H1 (cell line): ENCODE measurements around the gene CEACAM8. TPM values are rescaled to one million over a fixed set of nuclear protein-coding genes. Genes with fewer than 3 reads are reported as not detected.
"Not testable (repeated sequence)": the region's sequence is repeated elsewhere in the genome, so short reads cannot be mapped to it uniquely, and the experiment has no call there.

ENCODE experiments used
- CTCF ChIA-PET: fragments of 300-600 bp; sonication (Branson Sonifier 250); formaldehyde crosslinking; loops from one replicate; lab custom pipeline; 2021; ENCODE audit not compliant: partially characterized antibody; lab: Charles Lee
- POLR2A ChIA-PET: fragments of 300-600 bp; sonication (Branson Sonifier 250); formaldehyde crosslinking; loops from one replicate; lab custom pipeline; 2021; ENCODE audit warnings: inconsistent platforms; ENCODE audit not compliant: partially characterized antibody; lab: Charles Lee
- DNase-seq, 2 experiments: peaks; one replicate each; pipeline versions ENCODE4 v3.0.0 to v3.0.0-alpha.2; 2010 to 2022; ENCODE audit warnings: low spot score in 2 of 2, low read depth in 1 of 2, mixed read lengths in 1 of 2
- FAIRE-seq: peaks from 2 replicates; lab custom pipeline; 2011; peaks lifted over from hg19 to GRCh38; lab: Jason Lieb, UNC
- H2AFZ ChIP-seq: 2 replicates; pipeline ENCODE4 v1.8.1; 2012; ENCODE audit warnings: low read length, inconsistent platforms
- H2AK5ac ChIP-seq: 2 replicates; pipeline ENCODE4 v1.6.1; 2013; ENCODE audit warnings: low read depth, low read length
- H2BK120ac ChIP-seq: replicated peaks from 2 replicates; pipeline ENCODE3; 2013; ENCODE audit warnings: low read depth, low read length, inconsistent platforms
- H2BK12ac ChIP-seq: 2 replicates; pipeline ENCODE4 v1.6.1; 2013; ENCODE audit warnings: low read depth, low read length
- H2BK15ac ChIP-seq: 2 replicates; pipeline ENCODE4 v1.6.1; 2013; ENCODE audit warnings: low read length
- H2BK20ac ChIP-seq: 2 replicates; pipeline ENCODE4 v1.6.1; 2013; ENCODE audit warnings: low read length
- H2BK5ac ChIP-seq: 2 replicates; pipeline ENCODE4 v1.6.1; 2013; ENCODE audit warnings: low read depth, low read length
- H3K14ac ChIP-seq: 2 replicates; pipeline ENCODE4 v1.6.1; 2013; ENCODE audit warnings: inconsistent platforms; ENCODE audit not compliant: insufficient read length
- H3K18ac ChIP-seq: 2 replicates; pipeline ENCODE4 v1.6.1; 2013; ENCODE audit warnings: low read length; ENCODE audit errors: extremely low read depth
- H3K23ac ChIP-seq: 2 replicates; pipeline ENCODE4 v1.6.1; 2013; ENCODE audit warnings: inconsistent platforms; ENCODE audit not compliant: insufficient read length
- H3K23me2 ChIP-seq: 2 replicates; pipeline ENCODE4 v1.6.1; 2013; ENCODE audit warnings: low read depth, low read length
- H3K27ac ChIP-seq: 2 replicates; pipeline ENCODE4 v1.6.1; 2011; ENCODE audit warnings: low read depth, low read length, inconsistent platforms
- H3K27me3 ChIP-seq, 4 experiments: replicated peaks in 1 of 4; 1 replicate in 1 of 4; 2 replicates in 3 of 4; pipeline versions ENCODE4 v1.6.1 to v1.8.1; 2011 to 2013; ENCODE audit warnings: low read length in 3 of 4, mild to moderate bottlenecking in 3 of 4, inconsistent platforms in 2 of 4, mixed read lengths in 2 of 4, moderate library complexity in 1 of 4; ENCODE audit not compliant: control insufficient read depth in 3 of 4, insufficient read depth in 3 of 4; ENCODE audit errors: extremely low read depth in 1 of 4
- H3K36me3 ChIP-seq, 4 experiments: 2 replicates each; pipeline versions ENCODE4 v1.6.1 to v1.8.1; 2011 to 2013; ENCODE audit warnings: mild to moderate bottlenecking in 4 of 4, low read length in 3 of 4, moderate library complexity in 2 of 4, control low read depth in 1 of 4, inconsistent platforms in 1 of 4; ENCODE audit not compliant: insufficient read depth in 4 of 4, control insufficient read depth in 2 of 4
- H3K4ac ChIP-seq: replicated peaks from 2 replicates; pipeline ENCODE3; 2013; ENCODE audit warnings: low read length, low read depth, mixed read lengths, inconsistent platforms; ENCODE audit not compliant: insufficient read length
- H3K4me1 ChIP-seq, 4 experiments: replicated peaks in 1 of 4; 1 replicate in 1 of 4; 2 replicates in 3 of 4; pipeline versions ENCODE4 v1.6.1 to v1.8.1; 2011 to 2013; ENCODE audit warnings: low read length in 3 of 4, inconsistent platforms in 2 of 4, mixed read lengths in 1 of 4; ENCODE audit not compliant: insufficient read depth in 4 of 4, control insufficient read depth in 3 of 4
- H3K4me2 ChIP-seq, 2 experiments: 2 replicates each; pipeline versions ENCODE4 v1.6.1 to v1.8.1; 2011 to 2013; ENCODE audit warnings: low read depth in 2 of 2, low read length in 2 of 2, control low read depth in 1 of 2, inconsistent platforms in 1 of 2, mild to moderate bottlenecking in 1 of 2; ENCODE audit not compliant: insufficient read depth in 1 of 2
- H3K4me3 ChIP-seq, 4 experiments: fragments of 200-600, 300-600 bp in 1 of 4; sonication (generic), shearing (Covaris generic), sonication (Bioruptor Twin) in 1 of 4; 2 replicates each; pipeline versions ENCODE4 v1.5.1 to v1.8.1; 2011 to 2016; ENCODE audit warnings: low read length in 4 of 4, low read depth in 3 of 4, control low read depth in 2 of 4, inconsistent platforms in 2 of 4, mild to moderate bottlenecking in 2 of 4, mixed read lengths in 1 of 4, moderate library complexity in 1 of 4; ENCODE audit not compliant: insufficient read depth in 2 of 4; ENCODE audit errors: extremely low read depth in 1 of 4
- H3K56ac ChIP-seq: replicated peaks from 2 replicates; pipeline ENCODE3; 2013; ENCODE audit warnings: low read depth, mild to moderate bottlenecking, mixed read lengths, low read length, inconsistent platforms; ENCODE audit not compliant: insufficient read length
- H3K79me1 ChIP-seq: 2 replicates; pipeline ENCODE4 v1.6.1; 2013; ENCODE audit warnings: low read depth, low read length, control low read depth
- H3K79me2 ChIP-seq, 2 experiments: 2 replicates each; pipeline versions ENCODE4 v1.6.1 to v1.8.1; 2012 to 2013; ENCODE audit warnings: low read length in 2 of 2, mild to moderate bottlenecking in 2 of 2, inconsistent platforms in 1 of 2; ENCODE audit not compliant: insufficient read depth in 2 of 2, control insufficient read depth in 1 of 2
- H3K9ac ChIP-seq, 4 experiments: replicated peaks in 1 of 4; 1 replicate in 1 of 4; 2 replicates in 3 of 4; pipeline versions ENCODE4 v1.6.1 to v1.8.1; 2011 to 2013; ENCODE audit warnings: low read depth in 3 of 4, low read length in 3 of 4, control low read depth in 2 of 4, mild to moderate bottlenecking in 2 of 4, moderate library complexity in 2 of 4, inconsistent platforms in 1 of 4; ENCODE audit errors: extremely low read depth in 1 of 4
- H3K9me3 ChIP-seq, 2 experiments: 2 replicates each; pipeline versions ENCODE4 v1.6.1 to v1.8.1; 2012 to 2013; ENCODE audit warnings: mild to moderate bottlenecking in 2 of 2, moderate library complexity in 2 of 2, control low read depth in 1 of 2, inconsistent platforms in 1 of 2, low read depth in 1 of 2, low read length in 1 of 2, mixed read lengths in 1 of 2; ENCODE audit not compliant: insufficient read depth in 2 of 2
- H4K20me1 ChIP-seq, 2 experiments: replicated peaks in 1 of 2; 2 replicates each; pipeline versions ENCODE3 to v1.8.1; 2011 to 2013; ENCODE audit warnings: inconsistent platforms in 2 of 2, low read length in 2 of 2, mild to moderate bottlenecking in 1 of 2; ENCODE audit not compliant: insufficient read depth in 2 of 2, control insufficient read depth in 1 of 2
- H4K5ac ChIP-seq: 2 replicates; pipeline ENCODE4 v1.6.1; 2013; ENCODE audit warnings: low read length, low read depth, mixed read lengths, inconsistent platforms; ENCODE audit not compliant: insufficient read length
- H4K8ac ChIP-seq: 2 replicates; pipeline ENCODE4 v1.8.0; 2013; ENCODE audit warnings: mild to moderate bottlenecking, moderate library complexity, low read length, inconsistent platforms; ENCODE audit not compliant: insufficient read depth; ENCODE audit errors: extremely low read depth
- H4K91ac ChIP-seq: replicated peaks from 2 replicates; pipeline ENCODE3; 2013; ENCODE audit warnings: low read length, mixed read lengths, inconsistent platforms; ENCODE audit not compliant: insufficient read length
- WGBS, 2 experiments: shearing (Covaris generic) in 1 of 2; methylation state at CpG; one replicate each; pipeline versions ENCODE4 v1.1.6 to v1.1.7; 2013 to 2015; ENCODE audit warnings: low lambda C conversion rate in 2 of 2, mixed read lengths in 2 of 2, inconsistent platforms in 1 of 2, low coverage in 1 of 2, missing lambda C conversion rate in 1 of 2; ENCODE audit not compliant: insufficient replicate concordance in 2 of 2, insufficient coverage in 1 of 2, insufficient read length in 1 of 2; ENCODE audit errors: extremely low coverage in 1 of 2, missing lambda C conversion rate in 1 of 2; 5-methylcytosine and 5-hydroxymethylcytosine counted together
- polyA plus RNA-seq, 7 experiments: library from polyadenylated mRNA; depleted of rRNA in 3 of 7; stranded (reverse) in 5 of 7; unstranded in 2 of 7; fragments of >200 nt in 5 of 7; fragments of 200-250 nt in 2 of 7; gene quantifications; 1 replicate in 5 of 7; 2 replicates in 1 of 7; 4 replicates in 1 of 7; pipeline versions ENCODE4 v1.2.1 to v1.2.3, GENCODE V29; 2011 to 2013; ENCODE audit warnings: missing spikeins in 2 of 7, mixed read lengths in 2 of 7
- total RNA-seq: library from RNA; stranded (reverse); fragmentation: NEBNext Ultra II Directional; extraction: Animal tissue kit (Norgen Biotek cat#: 25700); gene quantifications from 2 replicates; pipeline ENCODE4 v1.2.1, GENCODE V29; 2021

Gene CEACAM8
- total and polyA plus RNA-seq, 2 of the 8 experiments (the other 6 are each of a cell fraction or from before 2014, with no cell fraction given) = not detected

DNA sequence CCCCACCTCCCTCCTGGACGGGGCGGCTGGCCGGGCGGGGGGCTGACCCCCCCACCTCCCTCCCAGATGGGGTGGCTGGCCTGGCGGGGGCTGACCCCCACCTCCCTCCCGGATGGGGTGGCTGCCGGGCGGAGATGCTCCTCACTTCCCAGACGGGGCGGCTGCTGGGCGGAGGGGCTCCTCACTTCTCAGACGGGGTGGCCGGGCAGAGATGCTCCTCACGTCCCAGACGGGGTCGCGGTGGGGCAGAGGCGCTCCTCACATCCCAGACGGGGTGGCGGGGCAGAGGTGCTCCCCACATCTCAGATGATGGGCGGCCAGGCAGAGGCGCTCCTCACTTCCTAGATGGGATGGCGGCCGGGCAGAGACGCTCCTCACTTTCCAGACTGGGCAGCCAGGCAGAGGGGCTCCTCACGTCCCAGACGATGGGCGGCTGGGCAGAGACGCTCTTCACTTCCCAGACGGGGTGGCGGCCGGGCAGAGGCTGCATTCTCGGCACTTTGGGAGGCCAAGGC lies 15.7 kb upstream of the CEACAM8 start:
- H3K4me1 ChIP-seq, H3K79me2 ChIP-seq, H3K27ac ChIP-seq, POLR2A ChIA-PET, H2BK5ac ChIP-seq, H3K23me2 ChIP-seq, H2AFZ ChIP-seq, H3K9ac ChIP-seq, H3K4me2 ChIP-seq, H4K20me1 ChIP-seq, H3K27me3 ChIP-seq, H4K91ac ChIP-seq, FAIRE-seq, H4K5ac ChIP-seq, H3K79me1 ChIP-seq, H3K4ac ChIP-seq, H2BK12ac ChIP-seq, DNase-seq, H4K8ac ChIP-seq, H2BK120ac ChIP-seq, H3K56ac ChIP-seq, H3K23ac ChIP-seq, H2AK5ac ChIP-seq, H3K14ac ChIP-seq, H3K36me3 ChIP-seq, H2BK15ac ChIP-seq, H2BK20ac ChIP-seq, H3K18ac ChIP-seq, H3K4me3 ChIP-seq: not testable (repeated sequence)
- H3K9me3 ChIP-seq = peaks cover 31 to 42% of the 10 kb centered on the region in 2 experiments
- CTCF ChIA-PET = interaction anchor here (0.6 to 1.0 kb wide), 2 partner anchors 14 to 34 kb away, joined by 3 read pairs; no protein-coding TSS in a partner anchor
- WGBS, 2 experiments = 89% methylated on average over 12 of the region's 33 CpGs; no CpG with 5 or more reads in 1 of the 2 experiments
